GM23248 (cell line): ENCODE measurements around the gene FSCN2. TPM values are rescaled to one million over a fixed set of nuclear protein-coding genes. Genes with fewer than 3 reads are reported as not detected.

Experiments used
- DNase-seq: peaks from one replicate; pipeline ENCODE4 v3.0.0-alpha.2; 2015
- H2AFZ ChIP-seq: fragments of 200-600 bp; sonication (generic); 2 replicates; pipeline ENCODE4 v1.6.1; 2016; ENCODE audit warnings: antibody characterized with exemption
- H3F3A ChIP-seq: fragments of 200-600 bp; sonication (generic); 2 replicates; pipeline ENCODE4 v1.6.1; 2016; ENCODE audit warnings: mild to moderate bottlenecking, antibody characterized with exemption, mixed run types; ENCODE audit not compliant: insufficient read depth
- H3K27ac ChIP-seq: fragments of 200-600 bp; sonication (generic); 2 replicates; pipeline ENCODE4 v1.5.1; 2016; ENCODE audit warnings: mild to moderate bottlenecking
- H3K27me3 ChIP-seq: fragments of 200-600 bp; sonication (generic); replicated peaks from 2 replicates; pipeline ENCODE4 v1.6.1; 2016; ENCODE audit warnings: mild to moderate bottlenecking; ENCODE audit not compliant: insufficient read depth
- H3K36me3 ChIP-seq: fragments of 200-600 bp; sonication (generic); 2 replicates; pipeline ENCODE4 v1.6.1; 2016; ENCODE audit warnings: low read depth, mild to moderate bottlenecking
- H3K4me1 ChIP-seq: fragments of 200-600 bp; sonication (generic); 2 replicates; pipeline ENCODE4 v1.6.1; 2016; ENCODE audit warnings: mild to moderate bottlenecking; ENCODE audit not compliant: insufficient read depth
- H3K4me2 ChIP-seq: fragments of 200-600 bp; sonication (generic); one replicate; pipeline ENCODE4 v1.6.1; 2016; ENCODE audit warnings: mild to moderate bottlenecking; ENCODE audit not compliant: unreplicated experiment
- H3K4me3 ChIP-seq: fragments of 200-600 bp; sonication (generic); 2 replicates; pipeline ENCODE4 v1.5.1; 2016; ENCODE audit warnings: mild to moderate bottlenecking
- H3K79me2 ChIP-seq: fragments of 200-600 bp; sonication (generic); 2 replicates; pipeline ENCODE4 v1.6.1; 2016; ENCODE audit warnings: mild to moderate bottlenecking; ENCODE audit not compliant: insufficient read depth
- H3K9ac ChIP-seq: fragments of 200-600 bp; sonication (generic); 2 replicates; pipeline ENCODE4 v1.6.1; 2016; ENCODE audit warnings: mild to moderate bottlenecking
- H3K9me2 ChIP-seq: fragments of 200-600 bp; sonication (generic); 2 replicates; pipeline ENCODE4 v1.6.1; 2016; ENCODE audit warnings: mixed run types, mild to moderate bottlenecking, moderate library complexity; ENCODE audit not compliant: insufficient read depth
- H3K9me3 ChIP-seq: fragments of 200-600 bp; sonication (generic); one replicate; pipeline ENCODE4 v1.6.1; 2017; ENCODE audit warnings: low read depth
- H4K20me1 ChIP-seq: fragments of 200-600 bp; sonication (generic); 2 replicates; pipeline ENCODE4 v1.6.0; 2016; ENCODE audit not compliant: insufficient read depth
- EZH2 ChIP-seq: fragments of 200-600 bp; sonication (generic); IDR thresholded peaks from 2 replicates; pipeline ENCODE4 v1.6.1; 2018; ENCODE audit warnings: antibody characterized with exemption, mild to moderate bottlenecking; ENCODE audit not compliant: insufficient read depth, poor library complexity, severe bottlenecking
- EZH2phosphoT487 ChIP-seq: fragments of 200-600 bp; sonication (generic); IDR thresholded peaks from 2 replicates; pipeline ENCODE4 v1.6.1; 2018; ENCODE audit warnings: antibody characterized with exemption, moderate library complexity, mild to moderate bottlenecking, low read depth; ENCODE audit not compliant: insufficient read depth
- WGBS, 2 experiments: methylation state at CpG; one replicate each; pipeline ENCODE4 v1.1.6; 2015 to 2017; ENCODE audit warnings: low lambda C conversion rate in 2 of 2, low coverage in 1 of 2; ENCODE audit errors: missing lambda C conversion rate in 2 of 2; 5-methylcytosine and 5-hydroxymethylcytosine counted together
- in situ Hi-C: fragments of 300-500 bp; cut with MboI; formaldehyde crosslinking; loops from 2 replicates; pipeline ENCODE4 v1.15.0; 2020
- polyA plus RNA-seq: library from polyadenylated mRNA; unstranded; fragments of >200 nt; fragmentation: Nextera tagmentation; extraction: Ambion mirVana; gene quantifications from 2 replicates; pipeline ENCODE4 v1.2.1, GENCODE V29; 2016
- total RNA-seq: library from RNA; depleted of rRNA; stranded (reverse); fragments of >200 nt; shearing (Covaris generic); gene quantifications from 2 replicates; pipeline ENCODE4 v1.2.3, GENCODE V29; 2014

FSCN2 gene
- total and polyA plus RNA-seq, 2 experiments from 2014 or later = 0.48 to 3.2 TPM

- 31 to 32% methylated on average over 24 of the region's 24 CpGs for WGBS, 2 experiments
- peak; percentile 96 for DNase-seq
- in situ Hi-C loops = no loop called here
- Histone ChIP-seq H3K79me2 (peaks cover 27% of the 10 kb centered on the region), H3F3A (peaks cover 21% of the 10 kb centered on the region; the same call in 1 of the 2 replicates), H3K9me2 (no peaks in the 10 kb centered on the region), H3K9me3 (no peaks in the 10 kb centered on the region), H3K27me3 (no peaks in the 10 kb centered on the region), H3K27ac (peak overlapping the region; percentile 73), H3K36me3 (no peaks in the 10 kb centered on the region), H3K4me1 (peaks cover 22% of the 10 kb centered on the region), H3K9ac (peak overlapping the region; percentile 78; the same call in 1 of the 2 replicates), H2AFZ (0 out of 2 replicates have a peak overlapping the region, but pooled peaks have one; percentile 22), H4K20me1 (no peaks in the 10 kb centered on the region), H3K4me2 (peak overlapping the region; percentile 95), H3K4me3 (peak overlapping the region; percentile 90)
- TF ChIP-seq EZH2phosphoT487 (no peak), EZH2 (no peak)
Observed at GRCh38 chr17:81553616-81554181, 25.5 kb downstream of the FSCN2 start.

GRCh38 chr17:81556175-81556691, 28.1 kb downstream of the FSCN2 start:
- peaks cover 25% of the 10 kb centered on the region for H3F3A ChIP-seq
- in situ Hi-C loops = no loop called here
- no peaks in the 10 kb centered on the region for H3K9me2 ChIP-seq
- no peak for TF ChIP-seq EZH2
- TF ChIP-seq EZH2phosphoT487 = no peak
- H3K36me3 ChIP-seq = peaks cover 10% of the 10 kb centered on the region; the same call in 1 of the 2 replicates
- peaks cover 8% of the 10 kb centered on the region for H3K79me2 ChIP-seq
- H2AFZ ChIP-seq = no peak overlapping the region
- 78 to 81% methylated on average over 9 of the region's 9 CpGs for WGBS, 2 experiments
- peaks cover 32% of the 10 kb centered on the region for H3K4me1 ChIP-seq
- H3K27ac ChIP-seq = no peak overlapping the region
- no peak overlapping the region for H3K4me3 ChIP-seq
- H3K4me2 ChIP-seq = no peak overlapping the region
- H3K9ac ChIP-seq = no peak overlapping the region
- DNase-seq = peak; percentile 75
- no peaks in the 10 kb centered on the region for H4K20me1 ChIP-seq
- H3K9me3 ChIP-seq = no peaks in the 10 kb centered on the region
- H3K27me3 ChIP-seq = no peaks in the 10 kb centered on the region

GRCh38 chr17:81556863-81557262, 28.7 kb downstream of the FSCN2 start:
- Histone ChIP-seq H3K9me2 (no peaks in the 10 kb centered on the region), H3K27ac (no peak overlapping the region), H3K4me1 (peaks cover 39% of the 10 kb centered on the region), H3K4me3 (no peak overlapping the region), H3F3A (peaks cover 31% of the 10 kb centered on the region), H3K27me3 (no peaks in the 10 kb centered on the region), H3K9ac (no peak overlapping the region), H3K79me2 (peaks cover 5% of the 10 kb centered on the region; the same call in 1 of the 2 replicates), H3K4me2 (no peak overlapping the region), H3K9me3 (no peaks in the 10 kb centered on the region), H4K20me1 (no peaks in the 10 kb centered on the region), H3K36me3 (peaks cover 13% of the 10 kb centered on the region), H2AFZ (no peak overlapping the region)
- DNase-seq = no peak
- TF ChIP-seq EZH2phosphoT487 = no peak
- TF ChIP-seq EZH2 = no peak
- WGBS, 2 experiments = 89 to 93% methylated on average over 6 of the region's 6 CpGs
- in situ Hi-C loops = no loop called here

GRCh38 chr17:81557276-81558114, 29.3 kb downstream of the FSCN2 start:
- TF ChIP-seq EZH2phosphoT487 (no peak), EZH2 (no peak)
- DNase-seq = no peak
- H3K27ac ChIP-seq = no peak overlapping the region
- no peaks in the 10 kb centered on the region for H3K9me3 ChIP-seq
- H4K20me1 ChIP-seq = no peaks in the 10 kb centered on the region
- 91 to 92% methylated on average over 19 to 21 of the region's 21 CpGs for WGBS, 2 experiments
- peaks cover 10% of the 10 kb centered on the region for H3K79me2 ChIP-seq
- peaks cover 38% of the 10 kb centered on the region for H3F3A ChIP-seq
- H3K4me3 ChIP-seq = no peak overlapping the region
- H3K9me2 ChIP-seq = no peaks in the 10 kb centered on the region
- peaks cover 41% of the 10 kb centered on the region for H3K4me1 ChIP-seq
- no peaks in the 10 kb centered on the region for H3K27me3 ChIP-seq
- no peak overlapping the region for H3K9ac ChIP-seq
- no peak overlapping the region for H2AFZ ChIP-seq
- peaks cover 19% of the 10 kb centered on the region for H3K36me3 ChIP-seq
- H3K4me2 ChIP-seq = no peak overlapping the region
- in situ Hi-C loops = no loop called here
